PC-9 (cell line): ENCODE results near the gene LAPTM5. TPM values are rescaled to one million over a fixed set of nuclear protein-coding genes. Genes with fewer than 3 reads are reported as not detected.

Experiments
- BruUV-seq: library from RNA; stranded (reverse); fragments of 400-500 nt; replicated peaks from 2 replicates; lab custom pipeline; 2021; lab: Mats Ljungman, UMichigan
- CTCF ChIA-PET: fragments of 300-600 bp; sonication (Branson Sonifier 250); formaldehyde crosslinking; loops from one replicate; lab custom pipeline; 2022; ENCODE audit warnings: antibody characterized with exemption; lab: Charles Lee
- POLR2A ChIA-PET: fragments of 300-600 bp; sonication (Branson Sonifier 250); formaldehyde crosslinking; loops from one replicate; lab custom pipeline; 2022; ENCODE audit warnings: antibody characterized with exemption; ENCODE audit not compliant: unreplicated experiment; lab: Charles Lee
- DNase-seq, 2 experiments: peaks; one replicate each; pipeline versions ENCODE4 v3.0.0 to v3.0.0-alpha.2; 2015 to 2022; ENCODE audit warnings: mixed read lengths in 1 of 2
- H2AFZ ChIP-seq: fragments of 200-600 bp; sonication (generic); 2 replicates; pipeline ENCODE4 v1.8.1; 2017; ENCODE audit warnings: antibody characterized with exemption
- H3F3A ChIP-seq: fragments of 200-600 bp; sonication (generic); 2 replicates; pipeline ENCODE4 v1.8.1; 2017; ENCODE audit warnings: antibody characterized with exemption, mild to moderate bottlenecking, low read depth; ENCODE audit not compliant: insufficient read depth
- H3K27ac ChIP-seq: fragments of 200-600 bp; sonication (generic); 2 replicates; pipeline ENCODE4 v1.6.1; 2016; ENCODE audit warnings: mixed run types
- H3K27me3 ChIP-seq: fragments of 200-600 bp; sonication (generic); 2 replicates; pipeline ENCODE4 v1.6.1; 2016; ENCODE audit warnings: low read depth, mixed run types; ENCODE audit not compliant: insufficient read depth
- H3K36me3 ChIP-seq: fragments of 200-600 bp; sonication (generic); 2 replicates; pipeline ENCODE4 v1.6.1; 2016; ENCODE audit warnings: low read depth, mixed run types
- H3K4me1 ChIP-seq: fragments of 200-600 bp; sonication (generic); replicated peaks from 2 replicates; pipeline ENCODE4 v1.6.1; 2016; ENCODE audit warnings: mixed run types; ENCODE audit not compliant: insufficient read depth
- H3K4me2 ChIP-seq: fragments of 200-600 bp; sonication (generic); 2 replicates; pipeline ENCODE4 v1.6.1; 2017; ENCODE audit warnings: mixed run types
- H3K4me3 ChIP-seq: fragments of 200-600 bp; sonication (generic); 2 replicates; pipeline ENCODE4 v1.6.1; 2016; ENCODE audit warnings: mixed run types
- H3K79me2 ChIP-seq: fragments of 200-600 bp; sonication (generic); 2 replicates; pipeline ENCODE4 v1.6.1; 2017; ENCODE audit warnings: low read depth, mixed run types
- H3K9me2 ChIP-seq: fragments of 200-600 bp; sonication (generic); 2 replicates; pipeline ENCODE4 v1.8.1; 2017; ENCODE audit warnings: mild to moderate bottlenecking; ENCODE audit not compliant: insufficient read depth
- H3K9me3 ChIP-seq: fragments of 200-600 bp; sonication (generic); 2 replicates; pipeline ENCODE4 v1.8.1; 2016; ENCODE audit warnings: low read depth; ENCODE audit not compliant: insufficient read depth
- H4K20me1 ChIP-seq: fragments of 200-600 bp; sonication (generic); 2 replicates; pipeline ENCODE4 v1.8.1; 2017; ENCODE audit not compliant: insufficient read depth
- EZH2 ChIP-seq: fragments of 200-600 bp; sonication (generic); IDR thresholded peaks from 2 replicates; pipeline ENCODE4 v1.8.0; 2017; ENCODE audit warnings: antibody characterized with exemption, low read depth
- intact Hi-C: fragments of 100-400 bp; cut with micrococcal nuclease; formaldehyde crosslinking; loops from one replicate; pipeline ENCODE4 v1.10.0; 2022; ENCODE audit not compliant: unreplicated experiment
- total RNA-seq: library from RNA; stranded (reverse); gene quantifications from 2 replicates; pipeline ENCODE4 v1.2.3, GENCODE V29; 2021
- TF ChIP-seq, protein P1 (sequence below): fragments of 200-600 bp; sonication (generic); conservative IDR thresholded peaks from 2 replicates; pipeline ENCODE4 v1.6.1; 2017; ENCODE audit warnings: mixed run types, antibody characterized with exemption, mild to moderate bottlenecking, moderate library complexity

The LAPTM5 gene
- total RNA-seq, 1 experiment from 2014 or later: 5.0 TPM

DNA sequence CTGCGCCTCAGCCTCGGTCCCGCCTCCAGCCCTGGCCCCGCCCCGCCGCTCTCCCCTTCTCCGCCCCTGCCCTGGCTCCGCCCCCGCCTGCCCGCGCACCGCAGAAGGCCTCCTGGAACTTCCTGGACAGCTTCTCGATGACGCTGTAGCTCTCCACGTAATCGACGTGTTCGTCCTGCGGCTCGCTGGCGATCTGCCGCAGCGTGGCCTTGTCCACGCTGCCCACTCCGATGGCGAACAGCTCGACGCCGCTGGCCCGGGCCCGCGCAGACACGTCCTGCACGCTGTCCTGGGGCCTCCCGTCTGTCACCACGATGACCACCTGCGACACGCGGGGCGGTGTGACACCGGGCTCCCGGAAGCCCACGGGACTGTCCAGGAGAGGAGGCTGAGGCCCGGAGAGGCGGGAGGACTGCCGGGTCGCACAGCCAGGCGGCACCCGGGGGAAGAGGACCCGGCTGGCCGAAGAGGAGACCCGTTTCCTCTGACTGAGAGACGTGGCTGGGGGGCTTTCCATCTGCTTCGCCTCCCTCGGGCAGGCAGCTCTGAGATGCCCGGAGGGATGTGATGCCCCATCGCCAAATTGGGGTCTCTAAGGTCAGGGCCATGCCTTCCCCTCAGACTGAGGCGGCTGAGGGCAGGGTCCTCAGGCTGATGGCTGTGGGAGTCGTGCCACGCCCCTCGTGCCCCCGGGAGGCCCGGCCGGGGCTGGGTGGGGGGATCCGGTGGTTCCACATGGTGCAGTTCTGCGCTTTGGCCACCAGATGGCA is 38.8 kb downstream of the LAPTM5 start:
- intact Hi-C loops: loop anchor here (1.0 to 5.0 kb wide), 5 partner anchors 38 to 1070 kb away; partner anchors contain the start of gene LAPTM5
- no TSS peak for BruUV-seq
- TF ChIP-seq, protein P1, sequence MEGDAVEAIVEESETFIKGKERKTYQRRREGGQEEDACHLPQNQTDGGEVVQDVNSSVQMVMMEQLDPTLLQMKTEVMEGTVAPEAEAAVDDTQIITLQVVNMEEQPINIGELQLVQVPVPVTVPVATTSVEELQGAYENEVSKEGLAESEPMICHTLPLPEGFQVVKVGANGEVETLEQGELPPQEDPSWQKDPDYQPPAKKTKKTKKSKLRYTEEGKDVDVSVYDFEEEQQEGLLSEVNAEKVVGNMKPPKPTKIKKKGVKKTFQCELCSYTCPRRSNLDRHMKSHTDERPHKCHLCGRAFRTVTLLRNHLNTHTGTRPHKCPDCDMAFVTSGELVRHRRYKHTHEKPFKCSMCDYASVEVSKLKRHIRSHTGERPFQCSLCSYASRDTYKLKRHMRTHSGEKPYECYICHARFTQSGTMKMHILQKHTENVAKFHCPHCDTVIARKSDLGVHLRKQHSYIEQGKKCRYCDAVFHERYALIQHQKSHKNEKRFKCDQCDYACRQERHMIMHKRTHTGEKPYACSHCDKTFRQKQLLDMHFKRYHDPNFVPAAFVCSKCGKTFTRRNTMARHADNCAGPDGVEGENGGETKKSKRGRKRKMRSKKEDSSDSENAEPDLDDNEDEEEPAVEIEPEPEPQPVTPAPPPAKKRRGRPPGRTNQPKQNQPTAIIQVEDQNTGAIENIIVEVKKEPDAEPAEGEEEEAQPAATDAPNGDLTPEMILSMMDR: peak; percentile 95
- TF ChIP-seq EZH2: no peak
- POLR2A ChIA-PET: interaction anchor here (0.6 to 0.7 kb wide), 7 partner anchors 25 to 1221 kb away, joined by 3 to 30 read pairs (median 5); no protein-coding TSS in a partner anchor
- no peaks in the 10 kb centered on the region for H3F3A ChIP-seq
- peak overlapping the region; percentile 88 for H3K4me2 ChIP-seq
- peak overlapping the region; percentile 83 for H3K27ac ChIP-seq
- peak; percentile 79 to 96 for DNase-seq
- H4K20me1 ChIP-seq: no peaks in the 10 kb centered on the region; the same call in 1 of the 2 replicates
- no peaks in the 10 kb centered on the region for H3K27me3 ChIP-seq
- no peaks in the 10 kb centered on the region for H3K9me3 ChIP-seq
- H2AFZ ChIP-seq: peak overlapping the region; percentile 71
- no peaks in the 10 kb centered on the region for H3K9me2 ChIP-seq
- CTCF ChIA-PET: interaction anchor here (0.6 to 3.3 kb wide), 10 partner anchors 39 to 1070 kb away, joined by 3 to 84 read pairs (median 4); no protein-coding TSS in a partner anchor
- H3K36me3 ChIP-seq: no peaks in the 10 kb centered on the region
- no peaks in the 10 kb centered on the region for H3K79me2 ChIP-seq
- H3K4me1 ChIP-seq: 0 out of 2 replicates have a peak, but pooled peaks cover 5% of the 10 kb centered on the region
- peak overlapping the region; percentile 77 for H3K4me3 ChIP-seq

DNA sequence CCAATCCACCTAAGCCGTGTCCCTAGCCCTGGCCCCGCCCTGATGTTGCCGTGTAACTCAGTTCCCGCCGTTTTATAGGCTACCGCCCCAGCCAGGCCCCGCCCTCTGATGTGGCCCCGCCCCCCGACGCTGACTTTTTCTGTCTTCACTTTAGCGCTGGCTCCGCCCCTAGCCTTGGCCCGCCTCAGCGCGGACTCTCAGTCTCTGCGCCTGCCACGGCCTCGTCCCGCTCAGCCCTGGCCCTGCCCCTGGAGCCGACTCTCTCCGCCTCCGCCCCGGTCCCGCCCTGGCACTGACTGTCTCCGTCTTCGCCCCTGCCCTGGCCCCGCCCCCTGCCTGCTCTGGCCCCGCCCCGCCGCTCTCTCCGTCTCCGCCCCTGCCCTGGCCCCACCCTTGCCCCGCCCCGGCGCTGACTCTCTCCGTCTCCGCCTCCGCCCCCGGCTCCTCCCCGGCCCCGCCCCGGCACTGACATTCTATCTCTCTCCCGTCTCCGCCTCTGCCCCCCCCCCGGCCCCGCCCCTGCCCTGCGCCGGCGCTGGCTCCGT is 39.4 kb downstream of the LAPTM5 start:
- Histone ChIP-seq H3K36me3 (no peaks in the 10 kb centered on the region), H3F3A (no peaks in the 10 kb centered on the region), H3K79me2 (no peaks in the 10 kb centered on the region), H3K4me3 (peak overlapping the region; percentile 50; the same call in 1 of the 2 replicates), H3K9me3 (no peaks in the 10 kb centered on the region), H3K4me2 (no peak overlapping the region; the same call in 1 of the 2 replicates), H4K20me1 (no peaks in the 10 kb centered on the region; the same call in 1 of the 2 replicates), H3K9me2 (no peaks in the 10 kb centered on the region), H2AFZ (no peak overlapping the region), H3K27ac (no peak overlapping the region), H3K27me3 (no peaks in the 10 kb centered on the region), H3K4me1 (0 out of 2 replicates have a peak, but pooled peaks cover 5% of the 10 kb centered on the region)
- BruUV-seq: no TSS peak
- intact Hi-C loops: loop anchor here (2.0 to 5.0 kb wide), 3 partner anchors 39 to 1071 kb away; partner anchors contain the start of gene LAPTM5
- POLR2A ChIA-PET: interaction anchor here (0.6 to 0.7 kb wide), 4 partner anchors 41 to 870 kb away, joined by 3 to 5 read pairs (median 4); no protein-coding TSS in a partner anchor
- DNase-seq: peak; percentile 87 to 98
- TF ChIP-seq, protein P1: no peak
- TF ChIP-seq EZH2: no peak
- CTCF ChIA-PET: interaction anchor here (0.6 to 3.3 kb wide), 10 partner anchors 9 to 982 kb away, joined by 3 to 84 read pairs (median 5); no protein-coding TSS in a partner anchor

- Histone ChIP-seq H3K4me1 (0 out of 2 replicates have a peak, but pooled peaks cover 5% of the 10 kb centered on the region), H3K4me3 (no peak overlapping the region), H4K20me1 (no peaks in the 10 kb centered on the region; the same call in 1 of the 2 replicates), H2AFZ (no peak overlapping the region), H3F3A (no peaks in the 10 kb centered on the region), H3K27me3 (no peaks in the 10 kb centered on the region), H3K4me2 (no peak overlapping the region), H3K36me3 (no peaks in the 10 kb centered on the region), H3K9me2 (no peaks in the 10 kb centered on the region), H3K27ac (no peak overlapping the region), H3K79me2 (no peaks in the 10 kb centered on the region), H3K9me3 (no peaks in the 10 kb centered on the region)
- ChIA-PET POLR2A (no interaction called here), CTCF (no interaction called here)
- DNase-seq: no peak
- no TSS peak for BruUV-seq
- TF ChIP-seq, protein P1: no peak
- no peak for TF ChIP-seq EZH2
- intact Hi-C loops: loop anchor here (5.0 kb wide), 1 partner anchor 81 kb away; no protein-coding TSS in a partner anchor
Measured at GRCh38 chr1:30716646-30717045, 40.9 kb downstream of the LAPTM5 start.
